Stimulated activated CD4-positive, alpha-beta T cell treated with anti-CD3 and anti-CD28 coated beads, Interleukin-15, amount 100 ng/mL, for 24 hours (primary cell): ENCODE measurements around the gene NECAB2.

Experiments
- DNase-seq: peaks from one replicate; pipeline ENCODE4 v3.0.0-alpha.2; 2020

Gene NECAB2

DNA sequence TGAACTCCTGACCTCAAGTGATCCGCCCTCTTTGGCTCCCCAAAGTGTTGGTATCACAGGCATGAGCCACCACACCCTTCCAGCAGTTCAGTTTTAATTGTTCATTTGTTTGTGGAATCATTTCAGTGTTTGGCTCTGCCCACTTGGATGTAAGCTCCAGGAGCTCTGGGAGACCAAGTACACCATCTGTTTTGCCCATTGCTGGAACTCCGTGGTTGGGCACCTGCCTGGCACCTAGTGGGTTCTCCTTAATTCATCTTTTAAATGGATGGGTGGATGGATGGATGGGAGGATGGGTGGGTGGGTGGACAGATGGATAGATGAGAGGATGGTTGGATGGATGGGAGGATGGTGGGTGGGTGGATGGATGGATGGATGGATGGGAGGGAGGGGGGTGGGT, 953 bp upstream of the NECAB2 start:
- DNase-seq = no peak

- no peak for DNase-seq
Measured at GRCh38 chr16:83968306-83968851, 335 bp downstream of the NECAB2 start.

DNA sequence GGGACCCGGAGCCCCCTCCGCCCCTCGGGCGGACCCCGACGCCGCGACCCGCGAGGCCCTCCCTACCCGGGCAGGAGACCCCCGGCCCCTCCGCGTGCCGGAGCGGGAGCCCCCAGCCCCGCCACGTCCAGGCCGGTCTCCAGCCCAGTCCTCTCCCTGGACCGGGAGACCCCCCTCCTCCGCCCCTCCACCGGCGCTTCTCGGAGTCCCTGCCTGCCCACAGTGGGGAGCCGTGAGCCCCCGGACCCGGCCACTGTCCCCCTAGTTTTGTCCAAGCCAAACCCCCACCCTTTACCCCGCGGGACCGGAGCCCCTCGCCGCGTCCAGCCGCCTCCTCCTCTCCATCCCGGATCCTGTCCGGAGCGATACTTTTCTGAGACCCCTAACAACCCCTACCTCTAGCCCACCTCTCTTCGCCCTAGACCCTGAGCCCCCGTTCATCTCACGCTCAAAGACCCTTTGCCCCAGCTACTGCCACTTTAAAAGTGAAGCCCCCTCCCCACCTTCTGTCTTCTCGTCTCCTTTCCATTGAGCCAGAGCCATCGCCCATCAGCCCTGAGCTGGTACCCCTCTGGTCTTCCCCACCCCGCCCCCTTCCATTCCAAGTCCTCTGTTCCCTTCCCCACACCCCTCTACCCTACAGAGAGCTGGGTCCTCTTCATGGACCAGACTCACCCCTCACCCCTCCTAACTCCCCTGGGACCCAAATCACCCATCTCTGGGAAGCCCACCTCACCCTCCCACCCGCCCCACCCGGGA, 1.0 kb downstream of the NECAB2 start:
- DNase-seq = no peak

DNA sequence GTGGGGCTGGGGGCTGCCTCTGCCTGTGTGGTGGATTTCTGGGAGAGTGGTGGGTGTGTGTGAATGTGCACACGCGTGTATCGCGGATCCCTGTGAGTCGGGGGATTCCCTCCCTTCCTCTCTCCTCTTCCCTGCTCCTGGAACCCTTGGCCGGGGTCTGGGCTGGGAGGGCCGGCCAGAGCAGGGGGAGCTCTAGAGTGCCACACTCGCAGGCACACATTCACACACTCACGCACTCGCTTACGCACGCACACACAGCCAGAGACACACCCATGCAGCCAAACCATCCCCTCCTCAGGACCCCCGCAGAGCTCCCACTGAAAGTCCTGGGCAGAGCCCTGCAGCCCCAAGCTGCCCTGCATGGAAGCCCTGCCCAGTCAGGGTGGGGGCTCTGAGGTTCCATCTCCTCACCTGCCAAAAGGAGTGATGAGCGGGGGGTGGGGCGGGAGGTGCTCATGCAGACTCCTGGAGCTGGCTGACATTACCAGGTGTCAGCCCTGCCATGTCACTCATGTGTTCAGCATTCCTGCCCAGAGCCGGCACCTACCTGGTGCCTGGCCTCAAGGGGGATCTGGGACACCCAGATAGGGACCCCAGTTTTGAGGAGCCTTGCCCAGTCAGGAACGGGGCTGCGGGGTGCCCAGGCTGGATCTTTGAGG, 1.9 kb downstream of the NECAB2 start:
- no peak for DNase-seq

DNA sequence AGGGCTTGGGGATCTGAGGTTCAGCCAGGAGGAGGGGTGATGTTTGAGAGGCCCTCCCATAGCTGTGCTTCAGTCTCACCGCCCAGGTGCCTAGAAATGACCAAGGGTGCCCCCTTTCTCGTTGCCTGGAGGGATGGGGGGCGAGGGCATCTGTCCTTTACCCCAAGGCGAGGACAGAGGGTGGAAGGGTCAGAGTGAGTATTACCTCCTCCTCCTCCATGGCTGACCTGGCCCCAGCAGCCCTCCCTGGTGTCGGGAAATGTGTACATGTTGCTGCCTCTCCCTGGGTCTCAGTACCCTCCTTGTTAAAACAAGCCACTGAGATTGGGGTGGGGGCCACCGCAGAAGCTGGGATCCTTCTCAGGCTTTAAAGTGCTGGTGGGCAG, 2.4 kb downstream of the NECAB2 start:
- DNase-seq = no peak

GRCh38 chr16:83971165-83972130, 3.4 kb downstream of the NECAB2 start:
- DNase-seq = no peak

GRCh38 chr16:83972256-83973008, 4.4 kb downstream of the NECAB2 start:
- DNase-seq = no peak

DNA sequence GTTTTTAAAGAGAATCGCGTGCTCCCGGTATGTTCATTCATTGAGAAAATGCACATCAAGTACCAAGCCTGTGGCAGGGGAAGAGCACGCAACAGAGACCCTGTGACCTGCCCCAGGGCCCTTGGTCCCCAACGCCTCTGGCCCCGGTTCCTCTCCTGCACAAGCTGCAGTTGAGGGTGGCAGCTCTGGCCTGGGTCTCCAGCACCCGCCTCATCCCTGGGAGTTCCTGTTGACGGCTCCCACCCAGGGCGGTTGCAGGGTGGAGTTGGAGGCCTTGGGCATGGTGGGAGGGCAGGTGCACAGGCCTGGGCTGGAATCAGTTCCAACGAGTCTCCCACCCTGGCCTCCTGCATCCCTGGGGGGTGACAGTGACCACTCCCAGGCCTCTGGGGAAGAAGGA, 5.0 kb downstream of the NECAB2 start:
- DNase-seq = no peak

DNA sequence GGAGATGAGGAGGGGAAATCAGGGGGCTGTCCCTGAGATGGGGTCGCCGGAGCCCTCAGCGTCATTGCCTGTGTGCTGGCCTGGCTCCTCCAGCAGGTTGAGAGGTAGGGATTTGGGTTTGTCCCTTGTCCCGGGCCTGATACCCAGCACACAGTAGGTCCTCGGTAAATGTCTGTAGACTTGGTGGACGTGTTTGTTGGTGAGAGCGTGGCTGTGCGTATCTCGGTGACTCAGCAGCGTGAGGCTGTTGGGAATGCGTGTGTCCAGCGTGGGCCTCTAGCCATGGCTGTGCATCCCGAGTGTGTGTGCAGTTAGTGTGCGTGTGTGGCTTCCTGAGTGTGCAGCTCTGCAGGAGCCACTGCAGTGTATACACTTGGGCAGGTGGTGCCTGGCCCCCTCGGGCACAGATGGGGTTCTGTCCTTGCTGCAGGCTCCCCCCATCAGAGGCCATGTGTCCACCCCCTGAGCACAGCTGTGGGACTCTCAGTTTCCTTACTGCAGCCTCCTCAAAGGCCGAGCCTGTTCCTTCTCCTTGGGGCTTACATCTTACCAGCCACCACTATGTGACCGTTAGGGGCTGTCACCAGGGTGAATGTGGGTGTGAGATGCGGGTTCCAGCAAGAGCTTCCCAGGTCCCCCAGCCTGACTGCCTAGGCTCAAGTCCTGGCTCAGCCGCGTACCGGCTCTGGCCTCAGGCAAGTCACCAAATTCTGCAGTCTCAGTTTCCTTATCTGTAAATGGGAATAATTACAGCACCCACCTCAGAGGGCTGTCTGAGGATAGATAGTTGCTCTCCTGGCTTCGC, 5.7 kb downstream of the NECAB2 start:
- DNase-seq = no peak

DNA sequence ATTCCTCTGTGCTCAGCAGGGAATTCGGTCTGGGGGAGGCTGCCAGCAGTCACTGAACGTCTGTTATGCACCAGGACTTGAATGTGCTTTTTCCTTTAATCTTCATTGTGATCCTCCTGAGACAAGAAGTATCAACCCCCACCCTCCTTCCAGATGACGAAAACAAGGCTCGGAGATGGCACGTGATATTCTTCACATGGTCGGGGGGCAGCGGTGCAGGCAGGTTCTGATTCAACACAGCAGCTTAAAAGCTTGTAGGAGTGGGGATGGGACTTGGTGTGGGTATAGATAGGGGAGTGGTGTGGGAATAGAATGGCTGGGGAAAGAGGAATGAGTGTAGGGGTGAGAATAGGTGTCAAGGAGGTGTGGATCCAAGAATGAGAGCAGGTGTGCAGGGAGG, 6.4 kb downstream of the NECAB2 start:
- DNase-seq = no peak

DNA sequence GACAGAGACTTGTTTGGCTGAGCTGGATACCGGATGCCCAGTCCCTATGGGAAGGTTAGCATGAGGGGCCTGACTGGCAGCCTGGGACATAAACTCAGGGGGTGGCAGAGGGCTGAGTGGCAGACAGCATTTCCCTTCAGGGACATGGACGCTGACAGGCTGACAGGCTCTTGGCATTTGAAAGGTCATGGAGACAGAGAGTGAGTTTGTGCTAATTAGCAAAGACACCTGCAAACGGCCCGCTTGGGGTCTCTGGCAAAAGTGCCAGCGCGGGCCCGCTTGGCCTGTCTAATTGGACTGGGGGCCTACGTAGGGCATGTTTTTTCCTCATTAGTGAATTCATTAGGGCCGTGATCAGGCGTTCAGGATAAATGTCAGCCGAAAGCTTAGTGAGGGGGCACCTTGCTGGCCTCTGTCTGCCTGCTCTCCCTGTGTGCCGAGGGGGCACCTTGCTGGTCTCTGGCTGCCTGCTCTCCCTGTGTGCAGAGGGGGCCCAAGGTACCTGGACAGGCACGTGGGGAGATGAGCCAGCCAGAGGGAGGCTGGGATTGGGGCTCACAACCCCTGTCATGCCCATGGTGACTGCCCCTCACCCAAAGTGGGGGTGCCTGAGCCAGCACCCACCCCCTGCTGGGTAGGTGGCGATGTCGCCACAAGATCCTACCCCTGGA, 7.7 kb downstream of the NECAB2 start:
- no peak for DNase-seq

- no peak for DNase-seq
Measured at GRCh38 chr16:83977056-83977815, 9.2 kb downstream of the NECAB2 start.

DNA sequence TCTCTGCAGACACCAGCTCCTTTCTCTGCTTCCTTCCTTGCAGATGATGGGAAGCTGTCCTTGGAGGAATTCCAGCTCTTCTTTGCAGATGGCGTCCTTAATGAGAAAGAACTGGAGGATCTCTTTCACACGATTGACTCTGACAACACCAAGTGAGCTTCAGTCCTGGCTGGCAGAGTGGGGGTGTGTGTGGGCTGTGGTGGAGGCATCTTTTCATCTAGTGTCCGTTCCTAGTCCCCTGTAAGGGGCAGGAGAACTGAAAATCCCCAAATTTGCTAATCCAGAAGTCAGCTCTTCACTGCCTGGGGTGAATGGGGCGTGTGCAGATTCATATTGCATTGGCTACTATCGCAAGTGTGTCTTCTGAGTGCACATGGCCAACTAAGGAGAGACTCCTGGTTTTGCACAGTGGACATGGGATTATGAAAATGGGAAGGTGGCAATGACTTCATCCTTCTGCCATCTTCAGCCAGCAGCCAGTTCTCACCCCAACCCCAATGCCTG, 10.4 kb downstream of the NECAB2 start:
- no peak for DNase-seq

DNA sequence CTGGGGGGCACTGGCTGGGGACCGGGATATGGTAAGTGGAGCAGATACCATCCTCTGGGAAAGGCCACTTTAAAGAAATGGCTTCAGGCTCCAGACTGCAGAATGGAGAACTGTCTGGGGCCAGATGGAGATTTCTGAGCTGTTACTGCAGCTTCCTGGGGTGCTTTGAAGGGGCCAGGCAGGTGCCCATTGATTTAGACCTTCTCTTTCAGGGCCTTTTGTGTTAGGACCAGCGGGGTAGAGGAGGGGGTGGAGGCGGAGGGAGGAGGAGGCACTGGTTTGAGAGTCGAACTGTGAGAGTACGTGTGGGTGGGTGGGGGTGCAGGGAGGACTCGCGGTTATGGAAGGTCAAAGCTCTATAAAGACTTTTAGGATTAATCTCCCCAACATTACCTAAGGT, 11.4 kb downstream of the NECAB2 start:
- no peak for DNase-seq

GRCh38 chr16:83980794-83981193, 12.8 kb downstream of the NECAB2 start:
- no peak for DNase-seq

DNA sequence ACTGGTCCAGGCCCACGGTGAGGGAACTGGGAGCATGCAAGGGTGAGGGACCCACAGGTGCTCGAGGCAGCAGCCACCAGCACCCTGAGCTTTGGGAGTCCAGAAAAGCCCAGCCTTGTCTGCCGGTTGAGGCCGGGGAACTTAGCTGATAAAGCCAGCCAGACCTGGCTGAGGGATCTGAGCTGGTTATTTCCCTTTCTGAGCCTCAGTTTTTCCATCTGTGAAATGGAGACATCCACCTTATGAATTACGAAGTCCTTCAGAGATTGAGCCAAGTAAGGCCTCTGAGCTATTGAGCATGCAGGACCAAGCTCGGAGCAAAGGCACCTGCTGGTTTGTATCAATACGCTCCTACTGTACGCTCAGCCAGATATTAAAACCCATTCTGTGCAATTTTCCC, 13.8 kb downstream of the NECAB2 start:
- DNase-seq = no peak

DNA sequence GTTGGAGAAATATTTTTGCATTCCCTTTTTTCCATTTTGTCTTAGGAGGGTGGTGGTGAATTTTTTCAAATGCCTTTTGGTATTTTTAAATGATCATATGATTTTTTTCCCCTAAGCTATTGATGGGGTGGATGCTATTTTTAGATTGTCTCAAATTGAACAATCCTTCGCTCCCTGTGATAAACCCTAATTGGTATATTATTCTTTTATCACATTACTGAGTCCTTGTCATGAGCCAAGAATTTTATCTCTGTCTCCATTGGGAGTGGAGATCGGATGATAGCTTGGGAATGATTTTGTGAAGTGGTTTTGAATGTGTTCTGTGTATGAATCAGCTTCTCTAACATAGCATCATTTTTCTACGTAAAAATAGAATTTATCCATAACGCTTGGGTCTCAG, 15.4 kb downstream of the NECAB2 start:
- no peak for DNase-seq

DNA sequence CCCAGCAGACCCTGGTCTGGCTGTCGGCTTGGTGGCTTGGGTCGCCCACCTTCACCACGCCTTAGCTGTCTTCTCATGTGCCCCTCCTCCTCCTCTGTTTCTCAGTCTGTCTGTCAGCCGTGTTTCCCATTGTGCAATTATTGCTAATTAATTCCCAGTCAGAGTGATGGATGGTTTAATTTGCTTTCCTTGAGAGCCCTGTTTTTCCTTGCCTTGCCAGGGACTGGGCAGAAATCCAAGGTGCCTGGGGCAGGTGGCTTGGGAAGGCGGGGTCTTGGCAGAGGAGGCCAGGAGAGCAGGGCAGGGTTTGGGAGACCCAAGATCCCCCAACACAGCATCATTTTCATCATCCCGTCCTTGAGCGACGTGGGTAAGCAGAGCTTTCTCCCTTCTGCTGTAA, 21.3 kb downstream of the NECAB2 start:
- DNase-seq = no peak

GRCh38 chr16:83990492-83990891, 22.4 kb downstream of the NECAB2 start:
- no peak for DNase-seq

DNA sequence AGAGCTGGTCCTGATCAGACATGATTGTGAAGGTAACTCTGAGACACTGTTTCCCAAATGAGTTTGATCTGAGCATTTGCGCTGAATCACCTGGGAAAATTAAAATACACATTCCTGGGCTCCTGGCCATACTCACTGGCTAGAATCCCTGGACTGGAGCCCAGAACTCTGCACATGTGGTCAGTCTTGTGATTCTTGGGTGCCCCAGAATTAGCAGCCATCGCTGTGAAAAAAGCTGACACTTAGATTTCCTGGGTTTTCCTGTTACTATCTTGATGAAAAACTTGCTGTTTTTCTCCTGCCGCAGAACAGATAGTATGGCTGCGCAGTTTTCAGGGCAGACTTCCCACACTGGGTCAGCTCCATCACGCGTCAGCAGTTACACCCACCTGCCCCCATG, 24.6 kb downstream of the NECAB2 start:
- DNase-seq = no peak
